WERI-Rb-1 (cell line): ENCODE results near the gene SIX5.

Experiments used
- DNase-seq: peaks from one replicate; pipeline ENCODE4 v3.0.0-alpha.2; 2020
- H3K27ac ChIP-seq: fragments of 250-450 bp; sonication (Bioruptor Pico); 2 replicates; pipeline ENCODE4 v1.5.1; 2020; ENCODE audit warnings: mild to moderate bottlenecking, moderate library complexity
- H3K27me3 ChIP-seq: fragments of 250-450 bp; sonication (Bioruptor Pico); 2 replicates; pipeline ENCODE4 v1.5.1; 2021; ENCODE audit warnings: mild to moderate bottlenecking, low read depth, moderate library complexity; ENCODE audit not compliant: insufficient read depth, severe bottlenecking
- H3K36me3 ChIP-seq: fragments of 250-450 bp; sonication (Bioruptor Pico); 2 replicates; pipeline ENCODE4 v1.5.1; 2020; ENCODE audit warnings: mild to moderate bottlenecking, moderate library complexity
- H3K4me3 ChIP-seq: 2 replicates; pipeline ENCODE4 v1.5.1; 2011; ENCODE audit warnings: low read depth, mild to moderate bottlenecking, control low read depth, low read length
- H3K9me3 ChIP-seq: fragments of 250-450 bp; sonication (Bioruptor Pico); 2 replicates; pipeline ENCODE4 v1.5.1; 2021; ENCODE audit warnings: mild to moderate bottlenecking, moderate library complexity; ENCODE audit not compliant: severe bottlenecking
- TF ChIP-seq, protein P1 (sequence below): IDR thresholded peaks from 2 replicates; pipeline ENCODE4 v1.5.1; 2011; ENCODE audit warnings: low read depth, mild to moderate bottlenecking, control low read depth, inconsistent platforms, low read length

Gene SIX5

DNA sequence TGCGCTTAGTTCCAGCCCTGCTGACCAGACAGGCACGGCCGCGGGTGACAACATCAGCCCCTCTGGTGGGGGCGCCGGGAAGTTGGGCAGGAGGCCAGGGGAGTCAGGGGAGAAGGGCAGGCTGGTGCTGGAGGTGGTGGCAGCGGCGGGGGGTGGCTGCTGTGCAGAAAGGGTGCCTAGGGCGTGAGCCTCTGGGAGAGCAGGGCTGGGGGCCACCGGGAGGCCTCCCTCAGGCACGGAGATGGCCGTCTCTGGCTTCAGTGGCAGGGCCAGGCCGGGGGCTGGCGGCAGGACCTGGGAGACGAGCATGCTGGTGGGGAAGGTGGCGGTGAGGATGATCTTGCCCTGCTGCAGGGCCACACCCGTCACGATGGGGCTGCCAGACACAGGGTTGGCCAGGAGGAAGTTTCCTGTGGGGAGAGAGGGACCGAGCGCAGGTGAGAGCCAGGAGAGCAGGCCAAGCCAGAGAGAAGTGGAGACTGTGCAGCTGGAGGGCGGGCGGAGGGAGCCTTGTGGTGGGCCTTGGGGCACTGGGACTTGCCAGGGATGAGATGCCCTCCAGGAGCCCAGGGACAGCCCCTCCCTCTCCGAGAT lies 3.3 kb downstream of the SIX5 start:
- H3K4me3 ChIP-seq: no peak overlapping the region

DNA sequence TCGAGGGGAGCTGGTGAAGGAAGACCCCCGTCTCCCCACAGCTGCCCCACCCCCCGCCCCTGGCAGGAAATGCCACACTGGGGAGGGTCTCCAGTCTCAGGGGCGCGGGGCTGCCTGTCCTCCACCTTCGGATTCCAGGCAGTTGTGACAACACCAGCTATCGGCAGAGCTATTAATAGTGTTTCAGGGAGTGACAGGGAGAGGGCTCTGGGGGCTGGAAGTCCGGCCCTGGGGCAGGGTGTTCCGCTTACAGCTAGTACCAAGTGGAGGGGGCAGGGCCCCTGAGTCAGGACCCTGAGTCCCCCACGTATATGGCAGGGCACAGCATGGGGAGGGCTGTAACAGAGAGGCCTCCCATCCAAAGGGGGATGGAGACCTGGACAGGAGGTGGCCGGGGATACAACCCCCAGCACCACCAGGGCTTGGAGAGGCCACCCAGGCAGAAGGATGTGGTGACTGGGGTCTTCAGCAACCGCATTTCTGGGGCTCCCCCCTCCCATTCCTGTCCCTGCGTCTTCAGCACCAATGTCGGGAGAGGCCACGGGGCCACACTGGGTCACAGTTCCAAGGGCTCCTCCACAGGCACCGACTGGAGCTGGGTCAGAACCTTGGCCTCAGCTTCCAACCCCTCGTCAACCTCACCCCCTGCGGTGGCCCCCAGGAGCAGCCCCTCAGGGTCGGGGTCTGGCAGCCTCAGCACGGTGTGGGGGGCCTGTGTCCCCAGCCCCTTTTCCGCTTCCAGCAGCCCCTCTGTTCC lies 3.9 kb downstream of the SIX5 start:
- no peaks in the 10 kb centered on the region for H3K9me3 ChIP-seq
- no peak overlapping the region for H3K4me3 ChIP-seq
- no peaks in the 10 kb centered on the region for H3K27me3 ChIP-seq
- TF ChIP-seq, protein P1, sequence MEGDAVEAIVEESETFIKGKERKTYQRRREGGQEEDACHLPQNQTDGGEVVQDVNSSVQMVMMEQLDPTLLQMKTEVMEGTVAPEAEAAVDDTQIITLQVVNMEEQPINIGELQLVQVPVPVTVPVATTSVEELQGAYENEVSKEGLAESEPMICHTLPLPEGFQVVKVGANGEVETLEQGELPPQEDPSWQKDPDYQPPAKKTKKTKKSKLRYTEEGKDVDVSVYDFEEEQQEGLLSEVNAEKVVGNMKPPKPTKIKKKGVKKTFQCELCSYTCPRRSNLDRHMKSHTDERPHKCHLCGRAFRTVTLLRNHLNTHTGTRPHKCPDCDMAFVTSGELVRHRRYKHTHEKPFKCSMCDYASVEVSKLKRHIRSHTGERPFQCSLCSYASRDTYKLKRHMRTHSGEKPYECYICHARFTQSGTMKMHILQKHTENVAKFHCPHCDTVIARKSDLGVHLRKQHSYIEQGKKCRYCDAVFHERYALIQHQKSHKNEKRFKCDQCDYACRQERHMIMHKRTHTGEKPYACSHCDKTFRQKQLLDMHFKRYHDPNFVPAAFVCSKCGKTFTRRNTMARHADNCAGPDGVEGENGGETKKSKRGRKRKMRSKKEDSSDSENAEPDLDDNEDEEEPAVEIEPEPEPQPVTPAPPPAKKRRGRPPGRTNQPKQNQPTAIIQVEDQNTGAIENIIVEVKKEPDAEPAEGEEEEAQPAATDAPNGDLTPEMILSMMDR: no peak
- no peak for DNase-seq
- H3K27ac ChIP-seq: no peak overlapping the region
- no peaks in the 10 kb centered on the region for H3K36me3 ChIP-seq

More for the DNA sequence above, 3.3 kb downstream of the SIX5 start:
- Histone ChIP-seq H3K36me3 (no peaks in the 10 kb centered on the region), H3K27ac (no peak overlapping the region), H3K27me3 (no peaks in the 10 kb centered on the region), H3K9me3 (no peaks in the 10 kb centered on the region)
- no peak for DNase-seq
- TF ChIP-seq, protein P1: no peak

DNA sequence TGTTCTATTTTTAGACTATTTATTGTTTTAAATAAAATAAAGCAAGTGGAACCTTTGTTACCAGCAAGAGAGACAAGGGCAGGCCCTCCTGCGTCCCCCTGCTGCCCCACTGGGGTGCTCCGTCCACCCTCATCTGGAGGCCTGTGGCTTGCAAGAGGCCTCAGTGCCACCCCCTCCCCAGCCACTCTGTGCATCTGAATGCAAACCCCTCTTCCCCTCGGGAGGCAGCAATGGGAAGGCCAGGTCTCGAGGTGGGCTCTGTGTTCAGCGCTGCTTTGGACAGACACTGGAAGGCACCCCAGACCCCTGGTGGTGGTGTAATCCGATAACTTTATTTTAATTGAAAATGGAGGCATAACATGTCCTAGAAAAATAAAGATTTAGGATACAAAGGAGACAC lies 4.6 kb downstream of the SIX5 start:
- H3K4me3 ChIP-seq: no peak overlapping the region
- TF ChIP-seq, protein P1: no peak
- DNase-seq: no peak
- H3K36me3 ChIP-seq: no peaks in the 10 kb centered on the region
- H3K9me3 ChIP-seq: no peaks in the 10 kb centered on the region
- no peaks in the 10 kb centered on the region for H3K27me3 ChIP-seq
- H3K27ac ChIP-seq: no peak overlapping the region

DNA sequence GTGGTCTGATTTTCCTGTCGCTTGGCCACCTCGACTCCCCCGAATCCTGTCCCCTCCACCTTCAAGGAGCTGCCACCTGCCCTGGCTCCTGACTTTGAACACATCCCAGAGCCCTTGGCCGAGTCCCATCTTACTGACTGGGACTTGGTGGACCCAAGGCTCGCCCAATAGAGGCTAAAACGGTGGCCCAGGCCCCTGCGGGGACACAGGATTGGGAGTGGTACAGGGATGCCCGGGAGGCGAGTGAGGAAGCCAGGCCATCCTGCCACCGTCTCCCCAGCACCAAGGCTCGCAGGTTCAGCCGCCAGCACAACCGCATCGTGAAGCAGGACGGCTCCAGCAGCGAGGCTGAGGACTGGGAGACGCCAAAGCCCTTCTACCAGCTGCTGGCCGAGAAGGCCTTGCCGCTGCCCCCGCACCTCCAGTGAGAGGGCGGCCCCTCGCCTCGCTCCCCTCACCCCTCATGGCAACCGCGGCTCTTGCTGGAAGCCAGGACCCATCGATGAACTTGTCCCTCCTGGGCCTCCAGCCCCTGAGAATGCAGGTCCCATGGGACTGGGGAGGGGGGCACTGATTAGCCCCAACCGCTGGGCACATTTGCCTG lies 5.3 kb downstream of the SIX5 start:
- TF ChIP-seq, protein P1: no peak
- Histone ChIP-seq H3K36me3 (no peaks in the 10 kb centered on the region), H3K9me3 (no peaks in the 10 kb centered on the region), H3K4me3 (no peak overlapping the region), H3K27ac (no peak overlapping the region), H3K27me3 (no peaks in the 10 kb centered on the region)
- no peak for DNase-seq

DNA sequence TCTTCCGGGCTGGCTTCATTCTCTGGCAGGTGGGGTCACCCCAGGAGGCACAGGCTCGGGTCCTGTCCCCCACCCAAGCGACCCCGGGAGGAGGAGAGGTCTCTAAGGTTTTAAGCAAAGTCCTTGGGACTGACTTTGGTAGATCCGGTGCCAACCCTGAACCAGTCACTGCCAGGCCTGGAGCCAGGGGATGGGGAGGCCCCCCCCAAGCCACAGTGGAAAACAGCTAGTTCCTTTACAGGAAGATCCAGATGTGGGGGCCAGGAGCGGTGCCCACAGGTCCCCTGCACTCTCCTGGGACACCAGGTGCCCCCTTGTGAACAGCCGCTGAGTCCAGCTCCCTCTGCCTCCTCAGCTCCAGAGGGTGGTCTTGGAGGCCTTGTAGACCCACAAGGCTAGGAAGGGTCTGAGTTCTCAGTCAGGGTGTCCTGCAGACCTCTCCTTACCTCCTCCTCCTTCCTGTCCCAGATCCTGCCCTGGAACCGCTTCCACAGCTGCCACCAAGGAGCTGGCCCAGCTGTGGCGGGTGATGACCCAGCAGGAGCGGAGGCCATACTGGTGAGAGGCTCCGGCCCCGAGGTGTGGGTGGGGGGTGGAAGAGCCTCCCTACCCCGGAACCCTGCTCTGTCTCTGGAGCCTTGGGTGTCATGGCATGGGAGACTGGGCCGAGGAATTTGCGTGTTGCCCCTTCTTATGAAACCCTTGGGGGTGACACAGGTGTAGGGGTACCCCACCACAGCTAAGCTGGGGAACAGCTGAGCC lies 6.0 kb downstream of the SIX5 start:
- Histone ChIP-seq H3K9me3 (no peaks in the 10 kb centered on the region), H3K36me3 (no peaks in the 10 kb centered on the region), H3K4me3 (no peak overlapping the region), H3K27ac (no peak overlapping the region), H3K27me3 (no peaks in the 10 kb centered on the region)
- TF ChIP-seq, protein P1: no peak
- no peak for DNase-seq
